Tibial artery (tissue), 4 donors: ENCODE measurements around the gene UCN3.

Experiments used
- DNase-seq, 2 donors: peaks; one replicate each; pipeline ENCODE4 v3.0.0-alpha.2; 2019
- H3K27ac ChIP-seq, 2 donors: fragments of 200-600 bp; sonication (generic) in 1 of 2; 1 replicate in 1 of 2; 2 replicates in 1 of 2; pipeline ENCODE4 v1.5.1; 2018 to 2019; ENCODE audit warnings: mild to moderate bottlenecking in 1 of 2
- H3K27me3 ChIP-seq, 2 donors: fragments of 200-600 bp; sonication (generic) in 1 of 2; one replicate each; pipeline versions ENCODE4 v1.5.1 to v1.6.0; 2016 to 2019
- H3K36me3 ChIP-seq, 3 donors: fragments of 200-600 bp; sonication (generic) in 2 of 3; one replicate each; pipeline ENCODE4 v1.5.1; 2016 to 2019; ENCODE audit warnings: mild to moderate bottlenecking in 2 of 3
- H3K4me1 ChIP-seq, 4 donors: fragments of 200-600 bp; sonication (generic) in 2 of 4; 1 replicate in 3 of 4; 2 replicates in 1 of 4; pipeline ENCODE4 v1.5.1; 2016 to 2019
- H3K4me3 ChIP-seq, 2 donors: fragments of 200-600 bp; sonication (generic) in 1 of 2; 1 replicate in 1 of 2; 2 replicates in 1 of 2; pipeline ENCODE4 v1.5.1; 2018 to 2019; ENCODE audit warnings: mild to moderate bottlenecking in 2 of 2
- H3K9me3 ChIP-seq, 3 donors: fragments of 200-600 bp; sonication (generic) in 1 of 3; one replicate each; pipeline ENCODE4 v1.5.1; 2016 to 2019
- CTCF ChIP-seq, 2 experiments: fragments of 200-600 bp in 1 of 2; fragments of 450-650 bp in 1 of 2; IDR thresholded peaks; one replicate each; pipeline ENCODE4 v1.5.1; 2017 to 2019; ENCODE audit warnings: antibody characterized with exemption in 2 of 2, mild to moderate bottlenecking in 1 of 2, moderate library complexity in 1 of 2
- intact Hi-C: fragments of 100-400 bp; cut with DNase I; formaldehyde crosslinking; loops from one replicate; pipeline ENCODE4 v1.15.0; 2023; ENCODE audit warnings: low total_unique reads

The UCN3 gene

GRCh38 chr10:5412277-5412941, 47.6 kb downstream of the UCN3 start, which contains the start of gene NET1:
Gene NET1 (plus strand): TSS chr10:5412557. CDS start chr10:5412693, 136 bp downstream.
- Histone ChIP-seq H3K9me3 (no peaks in the 10 kb centered on the region), H3K27me3 (no peaks in the 10 kb centered on the region), H3K4me3 (peak within 1 kb of the TSS; percentile 82 to 88), H3K27ac (peak within 1 kb of the TSS; percentile 89 to 90), H3K4me1 (peaks cover 0 to 46% (median 8%) of the 10 kb centered on the region in 4 donors), H3K36me3 (no peaks in the 10 kb centered on the region)
- TF ChIP-seq CTCF (IDR thresholded peaks at IDR 0.05) = no peak
- intact Hi-C loops = no loop called here
- DNase-seq = peak; percentile 85 to 96

GRCh38 chr10:5413012-5413938, 48.5 kb downstream of the UCN3 start:
- peak overlapping the region; percentile 82 to 88 for H3K4me3 ChIP-seq
- peak overlapping the region; percentile 89 to 90 for H3K27ac ChIP-seq
- DNase-seq = no peak
- no peaks in the 10 kb centered on the region for H3K27me3 ChIP-seq
- peaks cover 0 to 48% (median 8%) of the 10 kb centered on the region in 4 donors for H3K4me1 ChIP-seq
- no peak for TF ChIP-seq CTCF (IDR thresholded peaks at IDR 0.05)
- H3K9me3 ChIP-seq = no peaks in the 10 kb centered on the region
- intact Hi-C loops = no loop called here
- no peaks in the 10 kb centered on the region for H3K36me3 ChIP-seq

DNA sequence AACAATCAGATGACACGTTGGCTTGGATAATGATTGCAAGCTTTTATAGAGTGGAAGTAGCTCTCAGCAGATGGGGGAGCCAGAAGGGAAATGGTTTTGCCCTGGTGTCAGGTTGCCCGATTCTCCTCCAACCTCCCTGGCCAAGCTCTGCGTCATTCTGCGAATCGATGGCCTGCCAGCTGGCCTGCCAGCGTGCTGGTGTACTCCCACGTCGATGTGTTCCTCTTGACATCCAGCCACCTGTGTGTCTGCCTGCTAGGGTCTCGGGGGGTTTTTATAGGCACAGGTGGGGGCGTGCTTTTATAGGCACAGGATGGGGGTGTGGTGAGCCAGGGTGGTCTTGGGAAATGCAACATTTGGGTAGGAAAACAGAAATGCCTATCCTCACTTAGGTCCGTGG, 52.2 kb downstream of the UCN3 start:
- intact Hi-C loops = no loop called here
- Histone ChIP-seq H3K9me3 (peaks cover 0 to 6% (median 0%) of the 10 kb centered on the region in 3 donors), H3K27me3 (no peaks in the 10 kb centered on the region), H3K4me1 (peaks cover 0 to 62% (median 9%) of the 10 kb centered on the region in 4 donors), H3K27ac (peak overlapping the region; percentile 89 to 90), H3K4me3 (no peak overlapping the region), H3K36me3 (no peaks in the 10 kb centered on the region)
- TF ChIP-seq CTCF (IDR thresholded peaks at IDR 0.05) = no peak
- no peak for DNase-seq

- no peak for DNase-seq
- no peak for TF ChIP-seq CTCF (IDR thresholded peaks at IDR 0.05)
- intact Hi-C loops = no loop called here
These were observed 53.8 kb downstream of the UCN3 start for GRCh38 chr10:5418584-5418983.

GRCh38 chr10:5419466-5420094, 54.8 kb downstream of the UCN3 start:
- Histone ChIP-seq H3K4me1 (peaks cover 0 to 79% (median 15%) of the 10 kb centered on the region in 4 donors), H3K36me3 (no peaks in the 10 kb centered on the region), H3K27me3 (no peaks in the 10 kb centered on the region), H3K27ac (peak overlapping the region in 1 of 2 donors; percentile 34), H3K4me3 (no peak overlapping the region), H3K9me3 (peaks cover 0 to 6% (median 0%) of the 10 kb centered on the region in 3 donors)
- intact Hi-C loops = no loop called here
- TF ChIP-seq CTCF (IDR thresholded peaks at IDR 0.05) = no peak
- no peak for DNase-seq

More at GRCh38 chr10:5418584-5418983, 53.8 kb downstream of the UCN3 start:
- Histone ChIP-seq H3K27ac (no peak overlapping the region), H3K4me1 (peaks cover 0 to 76% (median 11%) of the 10 kb centered on the region in 4 donors), H3K27me3 (no peaks in the 10 kb centered on the region), H3K4me3 (no peak overlapping the region), H3K9me3 (peaks cover 0 to 6% (median 0%) of the 10 kb centered on the region in 3 donors), H3K36me3 (no peaks in the 10 kb centered on the region)
